GM18951 (cell line): ENCODE measurements around the gene MRPS16.

Experiments
- POLR2A ChIP-seq: IDR thresholded peaks from 4 replicates; pipeline ENCODE4 v1.6.1; 2011; ENCODE audit warnings: mild to moderate bottlenecking; ENCODE audit not compliant: insufficient read length, insufficient read depth; ENCODE audit errors: extremely low read depth
- in situ Hi-C: fragments of 300-500 bp; cut with MboI; formaldehyde crosslinking; loops from one replicate; pipeline ENCODE4 v1.12.0; 2022; ENCODE audit warnings: low sequenced_read_pairs, mixed read lengths, inconsistent platforms; ENCODE audit not compliant: unreplicated experiment

Gene MRPS16

GRCh38 chr10:73228247-73228646, 24.2 kb downstream of the MRPS16 start:
- in situ Hi-C loops: no loop called here
- TF ChIP-seq POLR2A: no peak

- TF ChIP-seq POLR2A: no peak
- in situ Hi-C loops: no loop called here
Observed at GRCh38 chr10:73226663-73227062, 25.8 kb downstream of the MRPS16 start.

DNA sequence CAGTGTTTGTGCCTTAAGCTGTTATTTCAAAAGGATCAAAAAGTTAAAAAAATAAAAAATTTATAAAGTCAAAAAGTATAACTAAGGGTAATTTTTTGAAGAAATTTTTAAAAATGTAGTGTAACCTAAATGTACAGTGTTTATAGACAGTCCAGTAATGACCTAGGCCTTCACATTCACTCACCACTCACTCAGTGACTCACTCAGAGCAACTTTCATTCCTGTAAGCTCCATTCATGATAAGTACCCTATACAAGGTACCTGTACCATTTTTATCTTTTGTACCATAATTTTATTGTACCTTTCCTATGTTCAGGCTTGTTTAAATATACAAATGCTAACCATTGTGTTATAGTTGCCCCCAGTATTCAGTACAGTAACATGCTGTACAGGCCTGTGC, 26.9 kb downstream of the MRPS16 start:
- TF ChIP-seq POLR2A: no peak
- in situ Hi-C loops: no loop called here

DNA sequence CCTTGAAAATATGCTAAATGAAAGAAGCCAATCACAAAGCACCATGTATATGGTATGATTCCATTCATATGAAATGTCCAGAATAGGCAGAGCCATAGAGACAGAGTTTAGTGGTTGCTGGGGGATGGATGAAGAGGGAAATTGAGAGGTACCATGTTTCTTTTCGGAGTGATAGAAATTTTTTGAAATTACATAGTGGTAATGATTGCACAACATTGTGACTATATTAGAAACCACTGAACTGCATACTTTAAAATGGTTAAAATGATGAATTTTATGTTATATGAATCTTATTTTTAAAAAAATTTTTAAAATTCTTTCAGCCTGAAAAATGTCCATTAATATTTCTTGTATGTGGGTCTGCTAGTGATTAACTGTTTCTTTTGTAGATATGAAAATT, 31.5 kb downstream of the MRPS16 start:
- TF ChIP-seq POLR2A: no peak
- in situ Hi-C loops: no loop called here

DNA sequence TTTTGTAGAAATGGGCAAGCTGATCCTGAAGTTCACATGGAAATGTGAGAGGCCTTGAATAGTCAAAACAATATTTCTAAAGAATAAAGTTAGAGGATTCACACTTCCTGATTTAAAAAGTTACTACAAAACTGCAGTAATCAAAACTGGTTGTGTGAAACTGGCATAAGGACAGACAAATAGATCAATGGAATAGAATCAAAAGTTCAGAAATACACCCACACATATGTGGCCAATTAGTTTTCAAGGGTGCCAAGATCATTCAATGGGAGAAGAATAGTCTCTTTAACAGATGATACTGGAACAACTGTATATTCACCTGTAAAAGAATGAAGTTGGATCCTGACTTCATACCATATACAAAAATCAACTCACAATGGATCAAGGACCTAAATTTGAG, 33.1 kb downstream of the MRPS16 start:
- TF ChIP-seq POLR2A: no peak
- in situ Hi-C loops: no loop called here

GRCh38 chr10:73218431-73219191, 33.8 kb downstream of the MRPS16 start:
- in situ Hi-C loops: no loop called here
- no peak for TF ChIP-seq POLR2A

GRCh38 chr10:73217628-73218027, 34.8 kb downstream of the MRPS16 start:
- TF ChIP-seq POLR2A: no peak
- in situ Hi-C loops: no loop called here

DNA sequence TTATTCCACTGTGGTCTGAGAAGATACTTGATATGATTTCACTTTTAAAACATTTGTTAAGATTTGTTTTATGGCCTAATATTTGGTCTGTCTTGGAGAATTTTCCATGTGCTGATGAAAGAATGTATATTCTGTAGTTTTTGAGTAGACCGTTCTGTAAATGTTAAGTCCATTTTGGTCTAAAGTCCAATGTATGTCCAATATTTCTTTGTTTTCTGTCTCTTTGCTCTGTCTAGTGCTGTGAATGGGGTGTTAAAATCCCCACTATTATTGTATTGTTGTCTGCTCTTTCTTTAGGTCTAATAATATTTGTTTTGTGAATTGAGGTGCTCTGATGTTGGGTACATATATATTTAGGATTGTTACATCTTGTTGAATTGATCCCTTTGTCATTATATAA, 36.7 kb downstream of the MRPS16 start:
- TF ChIP-seq POLR2A: no peak
- in situ Hi-C loops: no loop called here

DNA sequence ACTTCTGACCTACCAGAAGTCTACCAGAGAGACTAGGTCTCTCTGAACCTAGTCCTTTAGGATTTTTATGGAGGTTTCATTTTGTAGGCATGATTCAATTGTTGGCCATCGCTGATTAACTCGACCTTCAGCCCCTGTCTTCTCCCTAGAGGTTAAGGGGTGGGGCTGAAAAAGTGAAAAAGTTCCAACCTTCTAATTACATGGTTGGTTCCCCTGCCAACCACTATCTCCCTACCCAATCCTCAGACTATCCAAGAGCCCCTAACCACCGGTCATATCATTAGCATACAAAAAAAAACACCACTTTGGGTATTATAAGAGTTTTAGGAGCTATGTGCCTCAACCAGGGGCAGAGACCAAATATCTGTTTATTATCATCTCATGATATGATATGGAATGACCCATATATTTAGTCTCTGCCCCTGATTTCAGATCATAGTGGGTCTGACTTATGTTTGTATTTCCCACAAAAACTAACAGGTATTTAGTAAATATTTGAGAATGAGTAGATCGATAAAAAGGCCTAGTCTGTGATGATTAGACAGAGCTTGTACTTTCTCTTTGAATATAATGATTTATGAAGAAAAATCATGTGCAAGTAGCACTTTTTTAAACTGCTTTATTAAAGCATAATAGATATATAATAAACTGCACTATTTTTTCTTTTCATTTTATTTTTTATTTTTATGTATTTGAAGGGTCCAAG, 41.2 kb downstream of the MRPS16 start:
- in situ Hi-C loops: no loop called here
- TF ChIP-seq POLR2A: no peak

- no peak for TF ChIP-seq POLR2A
- in situ Hi-C loops: no loop called here
Observed at GRCh38 chr10:73210395-73211105, 41.9 kb downstream of the MRPS16 start.

GRCh38 chr10:73209705-73210104, 42.7 kb downstream of the MRPS16 start:
- no peak for TF ChIP-seq POLR2A
- in situ Hi-C loops: no loop called here

GRCh38 chr10:73207883-73208282, 44.6 kb downstream of the MRPS16 start:
- TF ChIP-seq POLR2A: no peak
- in situ Hi-C loops: no loop called here

- no peak for TF ChIP-seq POLR2A
- in situ Hi-C loops: no loop called here
Observed at GRCh38 chr10:73206385-73206784, 46.1 kb downstream of the MRPS16 start.

- no peak for TF ChIP-seq POLR2A
- in situ Hi-C loops: no loop called here
Observed at GRCh38 chr10:73205890-73206289, 46.6 kb downstream of the MRPS16 start.

- no peak for TF ChIP-seq POLR2A
Observed at GRCh38 chr10:73205081-73205480, 47.4 kb downstream of the MRPS16 start.

More at GRCh38 chr10:73205081-73205480, 47.4 kb downstream of the MRPS16 start:
- in situ Hi-C loops: no loop called here
